ENCODE results near the gene BTG2. TPM values are rescaled to one million over a fixed set of nuclear protein-coding genes. Genes with fewer than 3 reads are reported as not detected.

The BTG2 gene
- total RNA-seq, 2 experiments from 2014 or later = 150 TPM

- Mint-ChIP-seq H3K4me1 (ENCODE audit: low read depth) (peaks cover 75% of the 10 kb centered on the region), H3K9me3 (no peaks in the 10 kb centered on the region), H3K36me3 (no peaks in the 10 kb centered on the region), H3K27me3 (no peaks in the 10 kb centered on the region), H3K27ac (peak overlapping the region; percentile 88), H3K4me3 (peak overlapping the region; percentile 22)
- DNase-seq = peak; percentile 78
- intact Hi-C loops (cut with micrococcal nuclease) = loop anchor here (1.0 to 10.0 kb wide), 6 partner anchors 30 to 1184 kb away; partner anchors contain the start of genes PPP1R12B, UBE2T, ZBED6 and ZC3H11A
- CTCF ChIA-PET = interaction anchor here (0.6 to 13.2 kb wide), 14 partner anchors 11 to 1010 kb away, joined by 3 to 313 read pairs (median 4); no protein-coding TSS in a partner anchor
- POLR2A ChIA-PET = interaction anchor here (0.7 to 9.7 kb wide), 7 partner anchors 10 to 314 kb away, joined by 3 to 238 read pairs (median 5); partner anchors contain the start of gene BTG2
Measured at GRCh38 chr1:203320591-203321272, 15.4 kb downstream of the BTG2 start.

DNA sequence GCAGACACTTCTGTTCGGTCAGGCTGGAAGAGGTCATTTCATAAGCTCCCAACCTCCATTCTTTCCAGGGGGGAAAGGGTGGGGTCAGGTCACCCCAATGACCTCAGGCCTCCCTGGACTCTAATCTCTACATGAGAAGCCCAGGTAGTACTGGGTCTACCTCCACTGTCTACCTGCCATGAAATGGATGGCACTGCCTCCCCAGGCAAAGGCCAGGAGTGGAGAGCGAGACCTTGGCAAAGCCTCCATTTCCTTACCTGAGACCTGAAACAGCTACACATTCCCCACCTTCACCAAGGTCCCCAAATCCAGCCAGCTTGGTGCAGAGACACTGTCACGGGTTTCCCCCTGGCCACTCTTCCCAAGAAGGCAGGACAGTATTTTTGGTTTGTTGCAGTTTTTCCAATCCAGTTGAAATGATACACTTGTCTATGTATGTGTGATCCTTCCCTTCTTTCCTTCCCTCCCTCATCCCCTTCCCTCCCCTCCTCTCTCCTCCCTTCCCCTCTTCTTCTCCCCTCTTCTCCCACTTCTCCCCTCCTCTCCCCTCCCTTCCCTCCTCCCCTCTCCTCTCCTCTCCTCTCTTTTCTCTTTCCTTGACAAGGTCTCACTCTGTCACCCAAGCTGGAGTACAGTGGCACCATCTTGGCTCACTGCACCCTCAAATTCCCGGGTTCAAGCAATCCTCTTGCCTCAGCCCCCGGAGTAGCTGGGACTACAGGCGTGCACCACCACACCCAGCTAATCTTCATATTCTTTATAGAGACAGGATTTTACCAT, 16.1 kb downstream of the BTG2 start:
- H3K9me3 Mint-ChIP-seq = no peaks in the 10 kb centered on the region
- POLR2A ChIA-PET = interaction anchor here (0.7 to 9.7 kb wide), 6 partner anchors 9 to 315 kb away, joined by 3 to 238 read pairs (median 5); partner anchors contain the start of gene BTG2

DNA sequence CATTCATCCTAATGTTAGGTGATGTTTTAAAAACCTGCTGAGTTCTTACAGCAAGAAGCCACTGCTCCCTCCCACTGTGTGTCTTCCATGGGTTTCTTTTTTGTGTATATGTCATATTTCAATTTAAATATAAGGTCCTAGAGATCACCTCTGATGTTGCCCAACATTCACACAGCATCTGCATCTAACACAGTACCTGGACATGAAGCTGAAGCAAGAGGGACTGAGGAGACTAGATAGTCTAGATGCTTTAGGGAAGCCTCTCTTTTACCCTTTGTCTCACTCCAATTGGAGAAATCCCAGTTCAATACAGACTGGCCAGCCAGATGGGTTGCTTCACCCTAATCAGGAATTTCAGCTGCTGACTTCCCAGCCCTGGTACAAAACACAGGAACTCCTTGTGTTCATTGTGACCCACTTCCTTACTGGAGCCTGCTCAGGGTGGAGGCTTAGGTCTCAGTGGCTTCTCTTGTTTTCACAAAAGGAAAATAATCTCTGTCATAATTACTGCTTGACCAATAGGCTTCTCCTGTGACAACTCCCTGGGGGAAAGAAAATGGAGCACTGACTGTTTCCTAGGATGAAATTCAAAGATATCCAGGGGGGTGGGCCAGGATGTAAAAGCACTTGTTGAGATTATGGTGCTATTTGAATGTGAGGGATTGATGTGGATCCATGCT, 17.3 kb downstream of the BTG2 start:
- no peak for DNase-seq
- no peaks in the 10 kb centered on the region for H3K9me3 Mint-ChIP-seq
- H3K27me3 Mint-ChIP-seq = no peaks in the 10 kb centered on the region
- ChIA-PET CTCF (interaction anchor here (0.7 to 13.2 kb wide), 6 partner anchors 14 to 282 kb away, joined by 3 to 313 read pairs (median 58); partner anchors contain the start of gene BTG2), POLR2A (interaction anchor here (0.8 to 9.7 kb wide), 3 partner anchors 13 to 39 kb away, joined by 3 to 238 read pairs (median 113); partner anchors contain the start of gene BTG2)
- H3K4me1 Mint-ChIP-seq (ENCODE audit: low read depth) = peaks cover 84% of the 10 kb centered on the region
- no peak overlapping the region for H3K4me3 Mint-ChIP-seq
- H3K27ac Mint-ChIP-seq = peak overlapping the region; percentile 88
- intact Hi-C loops (cut with micrococcal nuclease) = loop anchor here (5.0 to 10.0 kb wide), 5 partner anchors 285 to 1182 kb away; partner anchors contain the start of genes PPP1R12B, UBE2T, ZBED6 and ZC3H11A
- no peaks in the 10 kb centered on the region for H3K36me3 Mint-ChIP-seq

More for the DNA sequence above, 16.1 kb downstream of the BTG2 start:
- CTCF ChIA-PET = interaction anchor here (0.6 to 13.2 kb wide), 11 partner anchors 12 to 167 kb away, joined by 3 to 313 read pairs (median 5); no protein-coding TSS in a partner anchor
- Mint-ChIP-seq H3K27ac (peak overlapping the region; percentile 88), H3K4me3 (peak overlapping the region; percentile 22), H3K4me1 (ENCODE audit: low read depth) (peaks cover 82% of the 10 kb centered on the region), H3K36me3 (no peaks in the 10 kb centered on the region), H3K27me3 (no peaks in the 10 kb centered on the region)
- intact Hi-C loops (cut with micrococcal nuclease) = loop anchor here (5.0 to 10.0 kb wide), 5 partner anchors 286 to 1183 kb away; partner anchors contain the start of genes PPP1R12B, UBE2T, ZBED6 and ZC3H11A
- no peak for DNase-seq

- CTCF ChIA-PET = interaction anchor here (1.0 to 13.2 kb wide), 6 partner anchors 15 to 351 kb away, joined by 3 to 313 read pairs (median 78); partner anchors contain the start of gene BTG2
- Mint-ChIP-seq H3K36me3 (no peaks in the 10 kb centered on the region), H3K27ac (peak overlapping the region; percentile 80), H3K9me3 (no peaks in the 10 kb centered on the region), H3K4me3 (peak overlapping the region; percentile 33), H3K4me1 (ENCODE audit: low read depth) (peaks cover 87% of the 10 kb centered on the region), H3K27me3 (no peaks in the 10 kb centered on the region)
- no peak for DNase-seq
- intact Hi-C loops (cut with micrococcal nuclease) = loop anchor here (5.0 to 10.0 kb wide), 5 partner anchors 284 to 1181 kb away; partner anchors contain the start of genes PPP1R12B, UBE2T, ZBED6 and ZC3H11A
- POLR2A ChIA-PET = interaction anchor here (1.1 to 9.7 kb wide), 6 partner anchors 10 to 157 kb away, joined by 3 to 238 read pairs (median 6); partner anchors contain the start of gene BTG2
Measured at GRCh38 chr1:203323587-203323986, 18.3 kb downstream of the BTG2 start.

GRCh38 chr1:203324105-203325025, 19.0 kb downstream of the BTG2 start:
- peak overlapping the region; percentile 80 for H3K27ac Mint-ChIP-seq
- CTCF ChIA-PET = interaction anchor here (0.9 to 13.2 kb wide), 9 partner anchors 14 to 350 kb away, joined by 3 to 313 read pairs (median 8); partner anchors contain the start of gene BTG2
- intact Hi-C loops (cut with micrococcal nuclease) = loop anchor here (5.0 to 10.0 kb wide), 5 partner anchors 283 to 1180 kb away; partner anchors contain the start of genes PPP1R12B, UBE2T, ZBED6 and ZC3H11A
- POLR2A ChIA-PET = interaction anchor here (1.0 to 9.7 kb wide), 10 partner anchors 10 to 302 kb away, joined by 3 to 238 read pairs (median 6); partner anchors contain the start of genes ATP2B4 and BTG2
- DNase-seq = peak; percentile 74
- no peaks in the 10 kb centered on the region for H3K9me3 Mint-ChIP-seq
- peaks cover 81% of the 10 kb centered on the region for H3K4me1 Mint-ChIP-seq (ENCODE audit: low read depth)
- peak overlapping the region; percentile 61 for H3K4me3 Mint-ChIP-seq
- no peaks in the 10 kb centered on the region for H3K36me3 Mint-ChIP-seq
- H3K27me3 Mint-ChIP-seq = no peaks in the 10 kb centered on the region

GRCh38 chr1:203325026-203325417, 19.7 kb downstream of the BTG2 start:
- ChIA-PET POLR2A (interaction anchor here (1.0 to 9.7 kb wide), 9 partner anchors 9 to 301 kb away, joined by 3 to 238 read pairs (median 6); partner anchors contain the start of genes ATP2B4 and BTG2), CTCF (interaction anchor here (0.7 to 13.2 kb wide), 10 partner anchors 8 to 179 kb away, joined by 3 to 313 read pairs (median 7); partner anchors contain the start of gene BTG2)
- no peaks in the 10 kb centered on the region for H3K27me3 Mint-ChIP-seq
- H3K27ac Mint-ChIP-seq = peak overlapping the region; percentile 80
- H3K4me3 Mint-ChIP-seq = peak overlapping the region; percentile 52
- peaks cover 75% of the 10 kb centered on the region for H3K4me1 Mint-ChIP-seq (ENCODE audit: low read depth)
- intact Hi-C loops (cut with micrococcal nuclease) = loop anchor here (10.0 kb wide), 3 partner anchors 470 to 1180 kb away; partner anchors contain the start of genes PPP1R12B, UBE2T, ZBED6 and ZC3H11A
- peak; percentile 82 for DNase-seq
- no peaks in the 10 kb centered on the region for H3K9me3 Mint-ChIP-seq
- no peaks in the 10 kb centered on the region for H3K36me3 Mint-ChIP-seq

DNA sequence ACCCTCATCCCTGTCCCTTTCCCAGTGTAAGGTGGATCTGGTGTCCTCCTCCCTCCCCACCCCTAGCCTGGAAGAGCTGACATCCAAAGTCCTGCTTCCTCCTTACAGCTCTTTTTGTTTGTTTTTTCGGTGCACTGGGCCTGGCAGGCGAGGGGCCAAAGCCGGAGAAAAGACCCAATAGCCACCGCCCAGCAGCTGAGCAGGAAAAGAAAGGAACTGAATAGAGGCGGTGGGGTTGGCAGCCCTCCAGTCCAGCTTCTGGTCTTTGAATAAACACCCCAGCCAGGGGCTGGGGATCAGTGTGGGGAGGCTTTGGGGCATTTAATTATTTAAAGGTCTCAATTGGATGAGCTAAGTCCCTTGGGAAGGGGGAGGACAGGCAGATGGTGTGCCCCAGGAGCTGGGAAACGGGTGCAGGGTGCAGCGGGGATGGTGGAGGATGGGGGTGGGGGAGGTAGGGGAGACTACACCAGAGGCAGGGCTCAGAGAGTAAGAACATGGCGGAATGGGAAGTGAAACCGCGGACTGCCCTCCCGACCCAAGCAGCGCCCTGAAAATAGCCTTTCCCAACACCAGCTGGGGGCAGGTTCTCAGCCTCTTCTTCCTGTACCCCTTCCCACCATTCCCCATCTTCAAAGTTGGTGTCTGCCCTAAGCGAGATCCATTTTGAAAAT, 20.2 kb downstream of the BTG2 start:
- Mint-ChIP-seq H3K36me3 (no peaks in the 10 kb centered on the region), H3K4me3 (peak overlapping the region; percentile 52), H3K4me1 (ENCODE audit: low read depth) (peaks cover 70% of the 10 kb centered on the region), H3K9me3 (no peaks in the 10 kb centered on the region), H3K27me3 (no peaks in the 10 kb centered on the region), H3K27ac (peak overlapping the region; percentile 80)
- ChIA-PET CTCF (interaction anchor here (0.7 to 13.2 kb wide), 12 partner anchors 9 to 178 kb away, joined by 3 to 313 read pairs (median 6); partner anchors contain the start of gene BTG2), POLR2A (interaction anchor here (1.0 to 9.7 kb wide), 9 partner anchors 9 to 301 kb away, joined by 3 to 238 read pairs (median 6); partner anchors contain the start of genes ATP2B4 and BTG2)
- DNase-seq = no peak
- intact Hi-C loops (cut with micrococcal nuclease) = loop anchor here (10.0 kb wide), 3 partner anchors 469 to 1179 kb away; partner anchors contain the start of genes PPP1R12B, UBE2T, ZBED6 and ZC3H11A

DNA sequence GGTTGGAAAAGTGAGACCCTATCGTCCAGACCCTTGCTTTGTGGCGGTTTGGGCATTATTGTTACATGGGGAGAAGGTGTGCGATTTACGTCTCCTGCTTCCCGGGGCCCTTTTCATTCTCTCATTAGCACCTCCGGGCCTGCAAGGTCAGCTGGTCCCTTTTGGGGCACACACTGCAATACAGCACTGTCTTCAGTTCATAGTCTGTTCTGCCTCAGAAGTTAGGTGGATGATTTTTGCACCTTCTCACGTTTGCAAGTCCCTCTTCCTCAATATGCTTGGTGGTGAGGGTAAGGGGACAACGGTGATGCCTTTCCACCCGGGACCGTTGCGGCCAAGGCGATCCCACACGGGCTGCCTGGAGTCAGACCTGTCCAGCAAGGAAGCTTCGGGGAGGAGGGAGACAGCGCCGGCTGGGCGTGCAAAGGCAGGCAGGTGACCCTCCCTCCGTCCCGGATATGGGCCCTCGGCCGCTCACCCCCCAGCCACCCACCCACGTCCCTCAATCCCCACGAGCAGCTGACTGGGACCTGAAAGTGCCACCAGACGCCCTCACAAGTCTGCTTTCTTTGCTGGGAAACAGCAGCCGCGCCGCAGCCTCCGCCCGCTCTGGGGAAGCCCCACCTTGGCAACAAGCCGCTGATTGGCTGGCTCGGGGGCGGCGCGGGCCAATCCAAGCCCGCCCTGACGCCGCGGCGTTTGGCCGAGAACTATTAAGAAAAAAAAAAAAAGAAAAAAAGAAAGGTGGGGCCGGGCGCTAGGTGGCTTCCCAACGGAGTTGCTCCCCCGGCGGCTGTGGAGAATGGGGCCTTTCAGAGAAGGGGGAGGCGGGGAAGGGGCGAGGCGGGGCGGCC, 21.7 kb downstream of the BTG2 start:
- Mint-ChIP-seq H3K27me3 (no peaks in the 10 kb centered on the region), H3K9me3 (no peaks in the 10 kb centered on the region), H3K4me1 (ENCODE audit: low read depth) (peaks cover 55% of the 10 kb centered on the region), H3K4me3 (peak overlapping the region; percentile 75), H3K36me3 (no peaks in the 10 kb centered on the region), H3K27ac (peak overlapping the region; percentile 94)
- intact Hi-C loops (cut with micrococcal nuclease) = loop anchor here (1.0 to 10.0 kb wide), 6 partner anchors 22 to 1178 kb away; partner anchors contain the start of genes BTG2, PPP1R12B, UBE2T and ZBED6
- ChIA-PET POLR2A (interaction anchor here (0.7 to 9.7 kb wide), 12 partner anchors 9 to 1584 kb away, joined by 3 to 238 read pairs (median 4); partner anchors contain the start of genes ATP2B4, BTG2 and LAX1), CTCF (interaction anchor here (0.9 to 13.2 kb wide), 14 partner anchors 11 to 161 kb away, joined by 3 to 313 read pairs (median 8); partner anchors contain the start of gene BTG2)
- peak; percentile 96 for DNase-seq
